ENCODE measurements around the gene USP9X.
"Not testable (repeated sequence)": the region's sequence is repeated elsewhere in the genome, so short reads cannot be mapped to it uniquely, and the experiment has no call there.

The USP9X gene

DNA sequence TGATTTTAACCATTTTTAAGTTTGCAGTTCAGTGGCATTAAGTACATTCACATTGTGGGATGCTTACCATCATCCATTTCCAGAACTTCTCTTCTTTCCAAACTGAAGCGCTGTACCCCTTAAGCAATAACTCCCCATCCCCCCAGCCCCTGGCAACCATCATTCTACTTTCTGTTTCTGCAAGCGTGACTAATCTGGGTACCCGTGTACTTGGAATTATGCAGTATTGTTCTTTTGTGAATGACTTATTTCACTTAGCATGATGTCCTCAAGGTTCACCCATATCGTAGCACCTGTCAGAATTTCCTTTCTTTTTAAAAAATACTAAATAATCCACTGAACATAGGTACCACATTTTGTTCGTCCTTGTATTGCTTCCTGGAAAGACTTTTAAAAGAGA lies 32.9 kb downstream of the USP9X start:
- peak in 1 of 2 donors; percentile 30 for DNase-seq (ENCODE audit: low read depth in 1 of 2, low spot score in 1 of 2)

DNA sequence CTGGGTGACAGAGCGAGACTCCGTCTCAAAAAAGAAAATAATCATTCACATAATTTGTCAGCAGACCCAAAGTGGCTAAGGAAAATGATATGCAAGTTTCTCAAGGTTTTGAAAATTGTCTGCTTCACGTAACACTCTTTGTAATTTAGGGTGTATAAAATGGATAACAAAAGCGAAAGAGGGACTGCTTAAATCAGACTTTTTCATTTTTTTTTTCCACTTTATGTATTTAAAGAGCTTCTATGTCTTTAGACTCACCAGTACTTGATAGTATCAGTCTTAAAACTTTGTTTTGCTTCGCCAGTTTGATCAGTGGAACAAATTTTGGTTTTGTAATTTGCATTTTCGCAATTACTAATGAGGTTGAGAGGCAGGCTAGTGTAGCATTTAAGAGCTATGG lies 34.6 kb downstream of the USP9X start:
- DNase-seq (ENCODE audit: low read depth in 1 of 2, low spot score in 1 of 2): no peak

DNA sequence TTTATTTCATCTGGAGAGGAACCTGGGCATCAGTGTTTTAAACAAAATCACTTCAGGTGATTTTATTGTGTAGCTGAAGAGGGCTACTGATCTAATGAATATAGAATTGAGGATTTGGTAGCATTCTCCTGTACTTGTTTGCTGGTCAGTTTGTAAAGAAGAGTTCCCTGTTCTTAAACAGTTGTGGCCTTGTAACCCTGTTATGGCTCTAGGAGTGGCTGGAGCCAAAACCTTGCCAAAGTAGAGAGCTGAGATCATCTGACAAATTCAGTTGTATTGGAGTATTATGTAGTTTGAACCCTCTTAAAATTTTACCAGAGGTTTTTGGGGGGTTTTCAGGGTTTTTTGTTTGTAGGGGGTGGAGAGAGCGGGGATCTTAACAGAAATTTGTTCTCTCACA lies 36.5 kb downstream of the USP9X start:
- no peak for DNase-seq (ENCODE audit: low read depth in 1 of 2, low spot score in 1 of 2)

DNA sequence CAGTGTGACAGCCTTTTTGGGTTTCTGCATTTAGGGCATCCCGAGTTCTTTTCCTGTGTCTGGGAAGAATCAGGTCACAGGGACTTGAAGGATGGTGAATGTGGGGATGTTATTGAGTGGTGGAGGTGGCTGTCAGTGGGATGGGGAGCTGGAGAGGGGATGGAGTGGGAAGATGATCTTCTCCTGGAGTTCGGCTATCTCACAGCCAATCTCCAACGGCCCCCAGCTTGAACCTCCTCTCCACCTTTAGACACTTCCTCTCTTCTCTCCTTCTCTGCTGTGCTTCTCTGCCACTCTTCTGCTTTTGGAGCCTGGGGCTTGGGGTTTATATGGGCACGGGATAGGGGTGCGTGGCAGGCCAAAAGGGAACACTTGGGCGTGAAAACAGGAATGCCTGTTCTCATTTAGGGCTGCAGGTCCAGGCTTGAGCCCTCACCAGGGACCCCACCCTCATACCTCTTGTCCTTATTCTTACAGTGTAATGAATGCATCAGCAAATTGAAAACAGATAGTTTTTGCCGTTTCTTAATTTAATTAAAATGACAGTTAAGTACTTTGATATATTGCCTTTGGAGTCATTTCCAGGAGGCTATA lies 37.5 kb downstream of the USP9X start:
- DNase-seq (ENCODE audit: low read depth in 1 of 2, low spot score in 1 of 2): no peak

DNA sequence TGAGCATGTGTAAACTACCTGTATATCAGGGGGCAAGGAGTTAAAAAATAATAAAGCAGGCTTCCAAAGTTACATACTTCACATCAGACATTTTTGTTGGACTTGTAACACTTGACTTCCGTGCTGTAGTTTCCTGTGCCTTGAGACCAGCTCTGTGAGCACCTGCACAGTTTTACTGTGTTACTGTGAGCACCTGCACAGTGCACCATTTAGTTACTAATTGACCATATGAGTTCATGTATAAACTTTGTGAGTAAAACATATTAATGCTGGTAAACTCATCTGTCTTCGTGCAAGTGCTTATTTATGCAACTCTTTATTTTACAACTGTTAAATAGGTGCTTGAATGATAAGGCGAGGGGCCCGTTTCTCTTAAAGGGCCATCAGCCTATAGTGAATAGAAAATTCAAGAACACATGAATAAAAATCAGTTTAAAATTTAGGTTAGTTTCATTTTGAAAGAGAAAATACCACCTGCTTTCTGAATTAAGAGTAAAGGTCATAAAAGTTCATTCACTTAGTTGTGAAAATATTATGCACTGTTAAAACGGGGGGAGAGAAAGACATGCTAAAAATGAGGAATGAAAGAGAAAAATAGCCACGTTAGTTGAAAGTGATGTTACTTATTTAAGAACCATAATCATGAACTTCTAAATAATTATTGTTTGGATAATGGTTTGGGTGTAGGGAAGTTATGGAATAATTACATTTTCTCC lies 42.4 kb downstream of the USP9X start:
- DNase-seq (ENCODE audit: low read depth in 1 of 2, low spot score in 1 of 2): no peak

DNA sequence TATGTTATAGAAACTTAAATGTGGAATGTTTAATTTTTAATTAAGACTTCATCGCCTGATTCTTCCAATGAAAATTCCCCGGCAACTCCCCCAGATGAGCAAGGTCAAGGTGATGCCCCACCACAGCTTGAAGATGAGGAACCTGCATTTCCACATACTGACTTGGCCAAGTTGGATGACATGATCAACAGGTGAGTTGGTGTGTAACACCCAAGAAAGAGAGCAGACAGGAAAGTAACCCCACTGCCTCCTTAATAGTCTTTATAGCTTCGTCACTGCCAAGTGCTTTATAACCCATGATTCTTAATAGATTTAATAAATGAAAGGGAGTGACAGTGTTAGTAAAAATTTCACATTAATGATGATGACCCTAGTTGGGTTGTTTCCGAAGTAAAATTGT lies 43.7 kb downstream of the USP9X start:
- DNase-seq (ENCODE audit: low read depth in 1 of 2, low spot score in 1 of 2): no peak

DNA sequence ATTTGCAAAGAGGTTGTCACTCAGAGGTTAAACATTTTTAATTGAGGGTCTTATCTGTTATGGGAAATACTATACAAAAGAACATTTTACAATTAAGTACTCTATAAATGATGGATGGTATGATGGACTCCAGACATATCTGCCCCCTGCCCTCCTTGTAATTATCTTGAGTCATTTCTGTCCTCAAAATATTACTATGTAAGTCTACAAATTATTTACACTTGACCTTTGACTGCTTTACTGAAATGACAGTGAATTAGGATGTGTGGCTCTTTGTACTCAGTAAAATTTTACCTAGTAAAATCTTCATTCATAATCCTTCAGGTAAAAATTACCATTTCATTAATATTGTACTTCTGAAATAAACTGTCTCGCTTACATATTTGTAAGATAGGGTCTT lies 46.5 kb downstream of the USP9X start:
- DNase-seq (ENCODE audit: low read depth in 1 of 2, low spot score in 1 of 2): no peak

DNA sequence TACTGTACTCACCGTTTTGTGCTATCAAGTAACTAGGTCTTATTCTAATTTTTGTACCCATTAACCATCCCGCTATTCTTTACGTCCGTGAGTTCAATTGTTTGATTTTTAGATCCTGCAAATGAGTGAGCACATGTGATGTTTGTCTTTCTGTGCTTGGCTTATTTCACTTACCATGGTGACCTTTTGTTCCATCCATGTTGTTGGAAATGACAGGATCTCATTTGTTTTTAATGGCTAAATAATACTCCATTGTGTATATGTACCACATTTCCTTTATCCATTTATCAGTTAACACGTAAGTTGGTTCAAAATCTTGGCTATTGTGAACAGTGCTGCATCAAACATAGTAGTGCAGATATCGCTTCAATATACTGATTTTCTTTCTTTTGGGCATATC lies 48.3 kb downstream of the USP9X start:
- DNase-seq (ENCODE audit: low read depth in 1 of 2, low spot score in 1 of 2): no peak

DNA sequence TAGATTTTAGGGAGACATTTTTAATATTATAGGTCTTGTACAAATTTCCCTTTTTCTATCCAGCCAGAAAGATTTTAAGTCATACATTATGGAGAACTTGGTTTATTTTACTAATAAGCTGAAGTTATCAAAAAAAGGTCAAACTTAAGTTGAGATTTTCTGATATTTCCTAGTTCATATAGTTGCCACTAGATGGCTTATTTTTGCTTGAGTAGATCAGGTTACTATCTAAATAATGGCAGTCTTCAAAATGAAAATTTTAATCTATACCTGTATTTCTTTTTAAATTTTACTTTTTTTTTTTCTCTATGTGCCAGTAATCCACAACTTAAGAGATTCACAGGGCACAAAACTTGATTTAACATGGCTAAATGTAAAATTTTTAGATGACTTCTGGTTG lies 52.3 kb downstream of the USP9X start:
- DNase-seq (ENCODE audit: low read depth in 1 of 2, low spot score in 1 of 2): no peak

DNA sequence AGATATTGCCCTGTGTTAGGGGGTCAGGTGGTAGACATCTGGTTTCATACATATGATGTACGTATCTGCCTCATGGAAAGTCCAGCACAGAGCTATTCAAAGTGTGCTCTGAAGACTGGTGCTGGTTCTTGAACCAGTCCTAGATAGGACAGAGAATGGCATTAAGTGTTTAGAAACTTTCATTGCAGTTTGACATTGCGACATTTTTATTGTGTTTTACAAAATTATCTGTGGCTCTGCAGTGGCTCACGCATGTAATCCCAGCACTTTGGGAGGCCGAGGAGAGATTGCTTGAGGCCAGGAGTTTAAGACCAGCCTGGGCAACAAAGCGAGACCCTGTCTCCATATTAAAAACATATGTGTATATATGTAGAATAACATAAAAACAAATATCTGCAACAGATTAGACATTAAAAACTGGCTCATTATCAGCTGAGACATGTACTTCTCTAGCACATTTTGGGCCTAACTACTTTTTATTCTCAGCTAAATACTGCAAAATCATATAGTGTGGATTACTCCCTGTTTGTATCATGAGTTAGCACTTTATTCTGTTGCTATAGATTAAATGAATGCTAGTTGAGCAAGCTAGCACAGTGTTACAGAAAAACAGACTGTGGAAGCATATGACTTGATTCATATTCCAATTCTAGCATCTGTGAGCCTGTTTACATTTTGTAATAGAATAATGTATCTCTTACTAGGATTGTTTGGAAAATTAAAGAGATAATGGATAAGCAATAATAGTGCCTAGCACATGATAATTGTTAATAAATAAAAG lies 57.1 kb downstream of the USP9X start:
- DNase-seq (ENCODE audit: low read depth in 1 of 2, low spot score in 1 of 2): no peak

DNA sequence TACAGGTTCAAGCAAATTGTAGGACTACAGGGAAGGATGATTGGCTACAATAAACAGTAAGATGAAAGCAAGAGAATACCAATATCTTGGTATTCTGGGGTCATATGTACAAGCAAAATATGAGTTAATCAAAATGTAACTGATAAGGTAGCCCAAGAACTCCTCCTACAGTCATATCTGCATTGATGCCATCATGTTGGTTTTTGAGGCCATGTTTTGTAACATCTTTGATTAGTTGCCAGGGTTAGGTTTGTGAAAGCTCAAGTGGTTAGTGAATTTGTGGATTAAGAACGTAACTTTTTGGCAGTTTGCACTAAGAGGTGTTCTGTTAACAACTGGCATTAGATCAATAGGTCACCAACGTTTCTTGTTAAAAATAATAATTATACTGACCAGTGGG lies 59.6 kb downstream of the USP9X start:
- no peak for DNase-seq (ENCODE audit: low read depth in 1 of 2, low spot score in 1 of 2)

DNA sequence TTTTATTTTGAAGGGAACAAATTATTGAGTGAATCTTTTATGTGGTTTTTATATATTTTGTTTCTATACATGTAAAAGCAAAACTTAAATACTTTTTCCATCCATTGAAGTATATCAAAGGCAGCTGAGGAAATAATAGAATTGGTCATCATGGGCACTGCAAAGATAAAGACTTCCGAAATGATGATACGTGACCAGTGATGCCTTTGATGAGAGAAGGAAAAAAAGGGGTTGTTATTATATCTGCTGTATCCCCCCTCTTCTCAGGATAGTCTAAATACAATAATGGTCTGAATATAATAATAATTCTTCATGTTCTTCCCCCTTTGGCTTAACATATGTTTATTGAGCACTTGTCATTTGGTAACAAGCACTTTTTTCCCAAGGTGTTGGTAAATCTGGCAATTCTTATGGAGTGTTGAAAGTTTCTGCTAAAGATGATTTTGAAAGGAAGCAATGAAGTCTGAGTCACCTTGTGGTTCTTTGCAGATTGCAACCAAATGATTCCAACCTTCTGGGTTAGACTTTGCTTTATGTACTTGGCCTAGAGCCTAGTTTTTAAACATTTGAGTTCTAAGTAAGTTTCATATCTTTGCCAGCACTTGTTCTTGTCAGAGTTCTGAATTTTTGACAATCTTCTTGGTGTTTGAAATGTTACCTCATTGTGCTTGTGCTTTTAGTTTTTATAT lies 60.8 kb downstream of the USP9X start:
- DNase-seq (ENCODE audit: low read depth in 1 of 2, low spot score in 1 of 2): no peak

DNA sequence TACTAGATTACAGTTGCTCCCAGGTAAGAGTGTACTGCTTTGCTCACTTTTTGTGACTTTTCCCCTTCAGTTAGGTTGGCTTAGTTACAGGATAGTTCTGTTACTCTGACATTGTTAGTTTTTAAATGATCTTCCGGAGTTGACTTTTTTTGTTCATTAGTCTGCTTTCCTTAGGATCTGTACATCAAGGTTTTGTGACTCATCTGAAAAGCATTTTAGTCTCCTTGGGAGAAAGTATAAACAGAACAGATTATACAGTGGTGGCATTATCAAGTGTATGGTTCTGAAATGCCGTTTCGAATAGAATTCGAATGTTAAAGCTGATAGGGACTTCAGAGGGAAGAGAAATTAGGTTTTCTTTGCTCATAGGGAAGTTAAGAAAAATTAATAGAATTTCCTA lies 63.3 kb downstream of the USP9X start:
- DNase-seq (ENCODE audit: low read depth in 1 of 2, low spot score in 1 of 2): no peak

DNA sequence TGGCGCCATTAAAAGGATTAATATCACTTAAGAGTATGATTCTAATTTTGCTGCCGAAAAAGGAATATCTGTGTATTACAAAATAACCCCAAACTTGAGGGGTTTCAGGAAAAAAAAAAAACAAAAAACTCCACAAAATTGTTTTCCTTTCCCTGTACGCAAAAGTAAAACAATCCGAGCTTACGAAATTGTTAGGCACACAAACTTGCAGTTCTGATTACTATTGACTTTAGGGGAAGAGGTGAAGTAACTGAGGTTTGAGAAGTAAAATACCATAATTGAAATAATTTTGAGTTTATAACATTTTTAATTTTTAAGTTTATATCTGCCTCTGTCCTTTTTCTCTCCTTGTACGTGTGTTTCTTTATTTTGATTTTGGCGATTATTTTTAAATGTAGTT lies 64.8 kb downstream of the USP9X start:
- no peak for DNase-seq (ENCODE audit: low read depth in 1 of 2, low spot score in 1 of 2)

DNA sequence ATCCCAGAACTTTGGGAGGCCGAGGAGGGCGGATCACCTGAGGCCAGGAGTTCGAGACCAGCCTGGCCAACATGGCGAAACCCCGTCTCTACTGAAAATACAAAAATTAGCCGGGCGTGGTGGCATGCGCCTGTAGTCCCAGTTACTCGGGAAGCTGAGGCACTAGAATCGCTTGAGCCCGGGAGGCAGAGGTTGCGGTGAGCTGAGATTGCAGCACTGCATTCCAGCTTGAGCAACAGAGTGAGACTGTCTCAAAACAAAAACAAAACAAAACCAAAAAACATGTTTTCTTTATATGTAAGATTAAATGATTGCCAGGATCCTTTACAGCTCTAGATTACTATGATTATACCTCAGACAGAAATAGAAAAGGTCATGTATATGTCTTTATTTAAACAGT lies 66.5 kb downstream of the USP9X start:
- DNase-seq (ENCODE audit: low read depth in 1 of 2, low spot score in 1 of 2): not testable (repeated sequence)

DNA sequence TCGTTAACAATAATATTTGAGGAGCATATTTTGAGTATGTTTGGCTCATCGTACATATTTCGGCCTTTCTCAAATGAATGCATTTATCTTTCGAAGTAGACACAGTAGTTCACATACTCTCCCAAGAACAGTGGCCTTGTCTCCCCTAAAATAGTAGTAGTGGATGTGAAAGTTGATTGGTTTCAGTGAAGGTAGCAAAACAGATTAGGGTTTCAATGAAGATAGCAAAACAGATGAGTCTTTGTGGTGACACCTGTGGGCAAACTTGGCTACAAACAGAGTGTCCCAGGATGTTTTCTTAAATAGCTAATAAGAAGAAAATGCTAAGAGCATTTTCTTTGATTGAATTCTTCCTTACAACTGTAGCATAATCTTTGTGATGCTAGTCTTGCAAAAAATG lies 67.0 kb downstream of the USP9X start:
- DNase-seq (ENCODE audit: low read depth in 1 of 2, low spot score in 1 of 2): no peak

DNA sequence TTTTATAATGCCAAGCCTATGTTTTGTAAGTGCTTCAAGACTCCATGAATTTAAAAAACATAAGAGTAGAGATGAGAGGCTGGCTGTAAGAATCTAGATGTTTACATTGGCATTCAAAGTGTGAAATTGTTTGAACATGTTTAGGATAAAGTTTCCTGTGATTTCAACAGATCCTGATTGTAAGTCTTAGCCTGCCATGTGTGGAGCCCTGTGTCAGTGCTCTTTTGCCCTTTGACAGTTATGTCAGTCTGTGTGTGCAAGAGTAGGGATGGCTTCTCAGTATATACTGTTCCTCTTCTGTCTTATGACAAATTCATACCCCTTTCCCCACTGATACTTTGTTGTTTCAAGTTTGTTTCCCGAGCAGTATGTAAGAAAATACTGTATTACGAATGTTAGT lies 68.2 kb downstream of the USP9X start:
- DNase-seq (ENCODE audit: low read depth in 1 of 2, low spot score in 1 of 2): no peak

DNA sequence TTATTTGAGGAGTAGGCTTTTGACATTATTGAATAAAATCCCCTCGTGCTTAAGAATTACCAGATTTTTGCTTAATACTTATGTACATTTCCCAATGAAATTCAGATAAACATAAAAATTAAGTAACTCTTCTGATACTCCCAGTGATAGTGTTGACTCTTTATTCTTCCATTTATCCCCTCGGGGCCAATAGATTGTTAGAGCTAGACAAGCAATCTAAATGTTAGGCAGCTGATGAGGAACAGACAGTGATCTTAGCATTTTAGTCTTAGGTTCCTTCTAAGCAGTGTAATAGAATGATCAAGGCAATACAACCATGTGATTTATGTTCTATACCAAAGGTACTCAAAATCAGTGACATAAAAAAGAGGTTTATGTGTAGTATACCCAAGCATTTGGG lies 68.7 kb downstream of the USP9X start:
- DNase-seq (ENCODE audit: low read depth in 1 of 2, low spot score in 1 of 2): no peak

DNA sequence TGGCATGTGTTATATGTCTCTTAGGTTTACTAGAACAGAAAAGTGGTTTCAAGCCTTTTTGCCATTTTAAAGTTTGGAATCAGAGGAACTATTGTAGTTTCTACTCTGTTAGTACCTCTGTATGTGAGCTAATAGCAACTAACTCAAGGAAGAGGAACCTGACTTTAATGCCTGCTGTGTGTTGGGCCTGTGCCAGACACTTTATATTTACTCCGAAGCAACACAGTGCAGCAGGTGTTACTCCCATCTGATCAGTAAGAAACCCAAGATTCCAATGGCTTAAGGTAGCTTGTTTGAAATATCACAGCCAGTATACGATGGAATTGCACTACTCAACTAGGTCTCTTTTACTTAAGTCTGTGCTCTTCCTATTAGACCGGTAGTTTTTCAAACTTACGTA lies 79.2 kb downstream of the USP9X start:
- DNase-seq (ENCODE audit: low read depth in 1 of 2, low spot score in 1 of 2): no peak

DNA sequence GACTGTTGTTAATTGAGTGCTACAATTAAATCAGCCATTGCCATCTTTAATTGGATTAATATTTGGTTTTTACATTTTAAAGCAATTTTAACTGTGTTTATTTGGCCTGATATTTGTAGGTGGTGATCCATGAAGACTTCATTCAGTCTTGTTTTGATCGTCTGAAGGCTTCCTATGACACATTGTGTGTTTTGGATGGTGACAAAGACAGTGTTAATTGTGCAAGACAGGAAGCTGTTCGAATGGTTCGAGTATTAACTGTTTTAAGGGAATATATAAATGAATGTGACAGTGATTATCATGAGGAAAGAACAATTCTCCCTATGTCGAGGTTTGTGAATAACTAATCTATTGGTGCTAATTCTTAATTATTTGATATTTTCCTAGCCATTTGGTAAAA lies 82.6 kb downstream of the USP9X start:
- no peak for DNase-seq (ENCODE audit: low read depth in 1 of 2, low spot score in 1 of 2)

DNA sequence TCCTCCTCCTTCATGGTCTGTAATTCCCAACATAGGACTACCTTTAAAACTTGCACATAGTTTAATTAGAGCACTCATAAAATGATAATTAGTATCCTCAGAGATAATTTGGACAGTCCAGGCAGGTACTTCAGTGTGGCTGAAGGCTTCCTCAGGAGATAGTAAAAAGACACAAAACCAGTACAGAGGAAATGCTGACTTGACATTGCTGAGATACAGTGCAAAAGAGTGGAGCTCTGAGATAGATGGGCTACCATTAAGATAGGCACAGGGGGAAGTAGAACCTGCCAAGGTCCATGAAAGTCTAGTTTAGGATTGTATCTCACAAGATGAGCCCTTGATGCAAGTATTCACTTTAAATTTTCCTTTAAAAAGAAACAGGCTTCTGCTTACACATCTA lies 91.0 kb downstream of the USP9X start:
- no peak for DNase-seq (ENCODE audit: low read depth in 1 of 2, low spot score in 1 of 2)

DNA sequence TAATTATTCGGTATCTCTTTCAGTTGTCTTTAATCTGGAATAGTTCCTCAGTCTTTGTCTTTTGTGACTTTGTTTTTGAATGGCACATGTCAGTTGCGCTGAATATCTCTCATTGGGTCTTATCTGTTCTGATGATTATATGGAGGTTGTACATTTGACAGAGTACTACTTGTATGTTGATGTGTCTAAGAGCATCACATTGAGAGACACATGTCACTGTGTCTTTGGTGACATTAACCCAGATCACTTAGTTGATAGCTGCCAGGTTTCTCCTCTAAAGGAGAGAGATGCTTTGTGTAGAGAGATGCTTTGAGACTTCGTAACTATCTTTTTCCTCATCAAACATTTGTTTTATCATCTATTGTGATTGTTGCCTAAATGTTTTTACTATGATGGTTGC lies 92.1 kb downstream of the USP9X start:
- no peak for DNase-seq (ENCODE audit: low read depth in 1 of 2, low spot score in 1 of 2)

Measured in activated CD4-positive, alpha-beta T cell treated with anti-CD3 and anti-CD28 coated beads, Interleukin-2, amount 50 U/mL, for 24 hours (primary cell).